ENCODE data around the gene HYPK.
A peak's percentile ranks its signal among the peaks of the same experiment; 100 is the strongest.
"Not testable (repeated sequence)": the region's sequence is repeated elsewhere in the genome, so short reads cannot be mapped to it uniquely, and the experiment has no call there.

The HYPK gene

GRCh38 chr15:43795997-43796396, 4.4 kb upstream of the HYPK start:
- no peak for DNase-seq (ENCODE audit: low read depth)

DNA sequence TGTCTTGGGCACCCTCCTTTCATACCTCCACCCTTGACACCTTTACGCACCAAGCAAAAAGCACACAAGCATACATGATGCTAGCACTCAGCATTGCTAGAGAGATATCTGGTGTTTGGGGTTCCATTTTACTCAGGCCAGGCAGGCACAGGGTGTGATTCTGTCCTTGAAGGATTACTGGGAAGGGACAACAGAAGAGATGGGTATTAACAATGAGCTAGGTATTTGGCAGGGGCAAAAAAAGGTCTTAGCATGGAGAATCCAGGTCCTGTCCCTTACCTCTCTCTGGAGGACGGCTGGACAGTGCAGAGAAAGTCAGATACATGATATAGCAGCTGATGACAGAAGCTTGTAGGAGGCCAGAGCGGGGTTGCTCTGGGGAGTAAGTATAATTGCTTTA, 3.8 kb upstream of the HYPK start:
- no peak for DNase-seq (ENCODE audit: low read depth)

DNA sequence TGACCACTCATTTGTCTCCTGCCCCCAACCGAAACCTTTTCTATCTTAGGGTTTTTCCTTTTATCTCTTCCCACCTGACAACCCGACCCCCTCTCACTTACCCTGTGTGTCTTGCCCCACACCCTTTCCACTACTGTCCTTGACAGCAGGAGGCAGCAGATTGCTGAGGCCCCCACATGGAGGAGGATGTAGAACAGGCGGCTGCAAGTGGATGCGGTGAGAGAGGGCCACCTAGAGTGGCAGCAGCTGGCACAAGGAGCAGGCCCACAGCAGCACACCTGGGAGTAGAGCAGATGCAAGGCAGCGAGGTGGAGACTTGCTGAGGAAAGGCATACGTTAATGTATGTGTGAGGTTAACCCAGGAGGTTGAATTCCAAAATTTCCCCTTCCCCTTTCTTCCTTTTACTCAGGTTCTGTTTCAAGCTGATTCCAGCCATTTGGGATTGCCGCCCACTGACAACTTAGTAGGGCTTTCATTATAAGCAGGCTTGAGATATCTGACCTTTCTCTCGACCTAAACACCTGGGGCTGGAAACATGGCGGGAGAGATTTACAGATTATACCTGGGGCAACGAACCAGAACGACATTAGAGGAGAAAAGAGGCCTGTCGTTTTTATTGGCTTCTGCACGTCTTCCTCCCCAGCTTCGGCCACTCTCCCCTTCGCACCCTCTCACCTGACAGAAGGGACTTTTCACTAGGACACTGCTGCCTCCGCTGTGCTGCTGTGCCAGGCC, 1.0 kb upstream of the HYPK start:
- DNase-seq (ENCODE audit: low read depth): no peak

DNA sequence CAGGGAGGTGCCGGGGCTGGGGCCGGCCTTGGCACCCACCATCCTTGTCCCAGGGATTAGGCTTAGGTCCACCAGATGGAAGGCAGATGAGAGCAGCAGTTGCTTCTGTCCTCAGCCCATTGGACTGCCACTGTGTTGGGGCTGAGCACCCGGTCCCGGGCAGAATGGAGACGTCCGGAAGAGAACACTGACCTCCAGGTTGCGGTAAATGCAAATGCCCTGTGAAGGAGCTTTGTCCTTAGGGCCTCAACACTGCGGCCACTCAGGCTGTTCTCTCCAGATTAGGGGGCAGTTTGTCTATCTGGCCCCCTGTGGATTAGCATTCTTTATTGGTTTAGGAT, 484 bp upstream of the HYPK start, which contains the start of gene SERINC4:
Gene SERINC4 (minus strand): TSS at position 276 of the 341 bp plus-strand sequence. CDS start 234 bp downstream, at position 42.
- no peak for DNase-seq (ENCODE audit: low read depth)

DNA sequence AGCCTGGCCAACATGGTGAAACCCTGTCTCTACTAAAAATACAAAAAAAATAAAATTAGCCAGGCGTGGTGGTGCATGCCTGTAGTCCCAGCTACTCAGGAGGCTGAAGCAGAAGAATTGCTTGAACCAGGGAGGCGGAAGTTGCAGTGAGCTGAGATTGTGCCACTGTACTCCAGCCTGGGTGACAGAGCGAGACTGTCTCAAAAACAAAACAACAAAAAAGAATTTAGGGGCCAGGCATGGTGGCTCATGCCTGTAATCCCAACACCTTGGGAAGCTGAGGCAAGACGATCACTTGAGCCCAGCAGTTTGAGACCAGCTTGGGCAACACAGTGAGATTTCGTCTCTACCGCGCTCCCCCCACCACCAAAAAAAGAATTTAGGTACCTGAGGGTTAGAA, 2.3 kb downstream of the HYPK start:
- DNase-seq (ENCODE audit: low read depth): not testable (repeated sequence)

- no peak for DNase-seq (ENCODE audit: low read depth)
Measured at GRCh38 chr15:43808435-43808950, 8.1 kb downstream of the HYPK start.

- no peak for DNase-seq (ENCODE audit: low read depth)
Measured at GRCh38 chr15:43808960-43809678, 8.7 kb downstream of the HYPK start.

- not testable (repeated sequence) for DNase-seq (ENCODE audit: low read depth)
Measured at GRCh38 chr15:43815064-43815463, 14.7 kb downstream of the HYPK start.

- no peak for DNase-seq (ENCODE audit: low read depth)
Measured at GRCh38 chr15:43821505-43821904, 21.1 kb downstream of the HYPK start.

DNA sequence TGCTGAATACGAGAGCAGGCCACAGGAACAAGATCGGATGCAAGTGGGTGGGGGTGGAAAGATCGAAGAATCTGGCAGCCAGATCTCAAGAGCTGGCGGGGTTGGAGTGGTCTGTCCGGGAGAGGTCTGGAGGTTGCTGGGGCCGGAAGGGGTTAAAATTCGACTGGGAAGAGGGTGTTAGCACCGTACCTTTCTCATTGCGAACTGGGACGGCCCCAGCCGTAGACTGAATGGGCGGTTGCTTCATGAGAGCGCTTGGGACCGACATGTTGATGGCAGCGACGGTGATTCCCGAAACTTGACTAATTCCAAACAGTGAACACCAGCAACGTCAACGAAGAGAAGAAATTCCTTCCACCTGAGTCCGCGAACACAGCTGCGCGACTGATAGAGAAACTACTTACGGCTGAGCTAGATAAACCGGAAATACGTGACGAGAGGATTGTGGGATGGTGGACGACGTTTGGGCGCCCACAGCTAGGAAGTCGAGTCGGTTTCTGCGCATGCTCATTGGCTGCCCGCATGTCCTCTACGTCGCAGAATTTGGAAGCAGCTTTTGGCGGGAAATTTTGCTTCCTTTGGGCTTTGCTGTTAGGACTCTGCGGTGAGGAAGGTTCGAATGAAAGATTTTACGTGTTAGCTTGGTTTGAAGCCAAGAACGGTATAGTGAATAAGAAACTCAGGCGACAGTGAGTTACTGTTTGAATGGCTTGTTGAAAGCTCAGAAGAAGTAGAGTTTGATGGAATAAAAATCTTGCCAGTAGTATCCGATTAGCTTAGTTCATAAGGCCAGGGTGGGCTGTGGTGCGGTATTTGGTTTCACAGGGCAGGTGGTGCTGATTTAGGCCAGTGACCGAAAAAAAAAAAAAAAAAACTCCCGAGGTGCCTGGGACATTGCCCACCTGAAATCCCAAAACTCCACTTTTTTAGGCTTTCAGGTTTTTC, 24.2 kb downstream of the HYPK start, which contains the start of gene MFAP1:
Gene MFAP1 (minus strand): TSS at position 389 of the 945 bp plus-strand sequence. CDS start 121 bp downstream, at position 268.
- DNase-seq (ENCODE audit: low read depth): peak; percentile 97

GRCh38 chr15:43825305-43825704, 24.9 kb downstream of the HYPK start:
- DNase-seq (ENCODE audit: low read depth): not testable (repeated sequence)

DNA sequence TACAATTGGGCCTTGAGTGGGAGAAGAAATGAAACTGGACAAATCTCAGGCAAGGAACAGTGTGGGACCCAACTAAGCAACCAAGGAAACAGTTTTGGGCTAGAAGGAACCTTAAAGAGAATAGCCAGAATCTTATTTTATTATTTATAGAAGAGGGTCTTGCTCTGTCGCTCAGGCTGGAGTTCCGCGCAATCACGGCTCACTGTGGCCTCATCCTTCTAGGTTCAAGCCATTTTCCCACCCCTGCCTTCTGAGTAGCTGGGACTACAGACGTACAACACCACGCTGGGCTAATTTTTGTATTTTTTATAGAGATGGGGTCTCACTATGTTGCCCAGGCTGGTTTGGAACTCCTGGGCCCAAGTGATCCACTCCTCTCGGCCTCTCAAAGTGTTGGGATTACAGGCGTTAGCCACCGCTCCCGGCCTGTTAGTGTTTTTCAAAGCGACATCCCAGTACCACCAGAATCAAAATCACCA, 25.7 kb downstream of the HYPK start:
- no peak for DNase-seq (ENCODE audit: low read depth)

DNA sequence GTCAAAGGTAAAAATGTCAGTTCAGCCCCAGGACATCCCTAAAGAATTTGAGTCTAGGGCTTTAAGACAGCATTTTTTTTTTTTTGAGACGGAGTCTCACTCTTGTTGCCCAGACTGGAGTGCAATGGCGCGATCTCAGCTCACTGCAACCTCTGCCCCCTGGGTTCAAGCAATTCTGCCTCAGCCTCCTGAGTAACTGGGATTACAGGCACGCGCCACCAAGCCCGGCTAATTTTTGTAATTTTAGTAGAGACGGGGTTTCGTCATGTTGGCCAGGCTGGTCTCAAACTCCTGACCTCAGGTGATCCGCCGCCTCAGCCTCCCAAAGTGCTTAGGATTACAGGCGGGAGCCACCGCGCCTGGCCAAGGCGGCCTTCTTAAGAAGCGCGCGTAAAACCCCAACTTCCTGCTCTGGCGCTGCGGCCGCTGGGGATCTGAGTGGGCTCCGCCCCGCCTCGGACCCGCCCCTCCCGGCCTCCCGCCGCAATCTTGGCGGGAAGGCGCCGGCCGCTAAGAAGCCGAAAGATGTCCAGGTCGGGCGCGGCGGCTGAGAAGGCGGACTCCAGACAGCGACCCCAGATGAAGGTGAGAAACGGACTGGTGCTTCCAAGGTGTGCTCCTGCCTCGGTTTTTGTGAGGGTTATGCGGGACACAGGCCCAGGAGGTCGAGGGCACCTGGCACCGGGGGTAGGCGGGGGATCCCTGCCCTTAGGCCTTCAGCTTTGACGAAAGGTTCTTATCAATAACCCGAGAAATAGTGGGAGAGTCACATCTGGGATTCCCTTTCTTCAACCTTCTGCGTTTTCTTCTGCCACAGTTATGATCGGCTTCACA, 26.3 kb downstream of the HYPK start, which contains the start of gene WDR76:
Gene WDR76 (plus strand): TSS at position 495 of the 834 bp plus-strand sequence. CDS start 31 bp downstream, at position 526.
- peak; percentile 73 for DNase-seq (ENCODE audit: low read depth)

DNA sequence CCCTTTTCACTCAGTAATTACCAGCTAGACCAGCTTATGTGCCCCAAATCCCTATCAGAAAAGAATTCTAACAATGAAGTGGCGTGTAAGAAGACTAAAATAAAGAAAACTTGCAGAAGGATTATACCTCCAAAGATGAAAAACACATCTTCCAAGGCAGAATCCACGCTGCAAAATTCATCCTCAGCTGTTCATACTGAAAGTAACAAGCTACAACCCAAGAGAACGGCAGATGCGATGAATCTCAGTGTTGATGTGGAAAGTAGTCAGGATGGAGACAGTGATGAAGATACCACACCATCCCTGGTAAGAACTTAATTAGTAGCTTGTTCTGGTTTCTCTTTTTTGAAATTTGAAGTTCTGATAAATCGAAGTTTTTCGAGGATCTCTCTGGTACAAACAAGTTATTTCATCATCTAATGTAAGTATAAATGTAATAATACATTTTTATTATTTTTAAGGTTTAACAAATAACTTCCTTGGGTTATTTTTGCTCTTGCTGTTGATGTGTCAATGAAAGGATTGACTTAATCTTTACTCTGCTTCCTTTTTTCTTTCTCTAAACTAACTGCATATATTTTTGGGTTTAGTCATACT, 27.8 kb downstream of the HYPK start:
- DNase-seq (ENCODE audit: low read depth): peak; percentile 8

DNA sequence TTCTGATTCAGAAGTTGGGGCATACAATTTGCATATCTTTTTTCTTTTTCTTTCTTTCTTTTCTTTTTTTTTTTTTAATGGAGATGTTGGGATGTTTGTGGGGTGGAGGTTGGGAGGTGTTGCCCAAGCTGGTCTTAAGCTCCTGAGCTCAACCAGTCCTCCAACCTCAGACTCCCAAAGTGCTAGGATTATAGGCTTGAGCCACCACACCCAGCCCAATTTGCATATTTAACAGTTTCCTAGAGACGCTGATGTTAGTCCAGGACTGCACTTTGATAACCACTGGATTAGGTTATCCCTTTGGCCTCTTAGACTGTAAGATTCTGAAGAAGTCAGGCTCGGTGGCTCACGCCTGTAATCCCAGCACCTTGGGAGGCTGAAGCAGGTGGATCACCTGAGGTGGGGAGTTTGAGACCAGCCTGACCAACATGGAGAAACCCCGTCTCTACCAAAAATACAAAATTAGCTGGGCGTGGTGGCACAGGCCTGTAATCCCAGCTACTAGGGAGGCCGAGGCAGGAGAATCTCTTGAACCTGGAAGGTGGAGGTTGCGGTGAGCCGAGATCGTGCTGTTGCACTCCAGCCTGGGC, 29.6 kb downstream of the HYPK start:
- DNase-seq (ENCODE audit: low read depth): not testable (repeated sequence)

- DNase-seq (ENCODE audit: low read depth): not testable (repeated sequence)
Measured at GRCh38 chr15:43830691-43831275, 30.4 kb downstream of the HYPK start.

- DNase-seq (ENCODE audit: low read depth): not testable (repeated sequence)
Measured at GRCh38 chr15:43831519-43832052, 31.2 kb downstream of the HYPK start.

- not testable (repeated sequence) for DNase-seq (ENCODE audit: low read depth)
Measured at GRCh38 chr15:43832485-43832884, 32.1 kb downstream of the HYPK start.

- DNase-seq (ENCODE audit: low read depth): peak; percentile 52
Measured at GRCh38 chr15:43845421-43845820, 45.0 kb downstream of the HYPK start.

Measured in amniotic epithelial cell (primary cell).